Activated naive CD4-positive, alpha-beta T cell treated with anti-CD3 and anti-CD28 coated beads, Interleukin-2, amount 10 ng/mL, durations not matched to agents 7 days and 5 days (primary cell): Measurements from ENCODE around the gene OCA2.
"Not testable (repeated sequence)": the region's sequence is repeated elsewhere in the genome, so short reads cannot be mapped to it uniquely, and the experiment has no call there.

ENCODE experiments used
- CTCF ChIA-PET: fragments of 350-600 bp; sonication (Branson Sonifier 250); formaldehyde crosslinking; loops from one replicate; lab custom pipeline; 2021; ENCODE audit warnings: antibody characterized with exemption; lab: Charles Lee
- DNase-seq: peaks from one replicate; pipeline ENCODE4 v3.0.0-alpha.2; 2020
- H3K27ac Mint-ChIP-seq: one replicate; pipeline ENCODE4 v1.8.0; 2021; ENCODE audit warnings: mild to moderate bottlenecking, moderate library complexity, mixed read lengths
- H3K27me3 Mint-ChIP-seq: one replicate; pipeline ENCODE4 v1.8.0; 2021; ENCODE audit warnings: mild to moderate bottlenecking, mixed read lengths
- H3K36me3 Mint-ChIP-seq: one replicate; pipeline ENCODE4 v1.8.0; 2021; ENCODE audit warnings: mixed read lengths
- H3K4me1 Mint-ChIP-seq: one replicate; pipeline ENCODE4 v1.8.0; 2021; ENCODE audit warnings: mixed read lengths
- H3K4me3 Mint-ChIP-seq: one replicate; pipeline ENCODE4 v1.8.0; 2021; ENCODE audit warnings: mild to moderate bottlenecking, moderate library complexity, mixed read lengths
- H3K9me3 Mint-ChIP-seq: one replicate; pipeline ENCODE4 v1.8.0; 2021; ENCODE audit warnings: mixed read lengths

OCA2 gene

DNA sequence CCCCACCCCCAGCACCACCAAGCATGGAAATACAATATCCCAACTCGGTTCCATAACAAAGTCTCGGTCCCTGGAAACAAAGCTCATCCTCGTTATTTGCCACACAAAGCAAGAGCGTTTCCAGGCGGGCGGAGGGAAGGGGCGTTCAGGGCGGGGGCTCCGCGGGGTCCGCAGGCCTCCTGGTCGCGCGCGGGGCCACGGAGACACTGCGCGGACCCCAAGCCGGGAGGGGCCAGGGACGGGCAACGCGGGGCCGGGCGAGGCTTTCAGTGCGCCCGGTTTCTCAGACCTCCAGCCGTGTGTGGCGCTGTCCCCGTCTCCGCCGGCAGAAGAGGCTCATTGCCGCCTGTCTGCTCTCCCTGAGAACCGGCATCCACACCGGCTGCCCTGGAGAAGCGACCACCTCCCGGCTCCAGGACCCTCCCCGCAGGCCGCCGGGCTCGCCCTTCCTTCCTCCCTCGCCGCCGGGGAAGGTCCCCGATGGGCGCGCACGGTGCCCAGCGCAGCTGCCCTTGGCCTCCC, 329.0 kb downstream of the OCA2 start:
- no peak overlapping the region for H3K27ac Mint-ChIP-seq
- H3K4me3 Mint-ChIP-seq: no peak overlapping the region
- H3K4me1 Mint-ChIP-seq: no peaks in the 10 kb centered on the region
- CTCF ChIA-PET: no interaction called here
- H3K36me3 Mint-ChIP-seq: no peaks in the 10 kb centered on the region
- peaks cover 29% of the 10 kb centered on the region for H3K9me3 Mint-ChIP-seq
- DNase-seq: no peak
- H3K27me3 Mint-ChIP-seq: no peaks in the 10 kb centered on the region

DNA sequence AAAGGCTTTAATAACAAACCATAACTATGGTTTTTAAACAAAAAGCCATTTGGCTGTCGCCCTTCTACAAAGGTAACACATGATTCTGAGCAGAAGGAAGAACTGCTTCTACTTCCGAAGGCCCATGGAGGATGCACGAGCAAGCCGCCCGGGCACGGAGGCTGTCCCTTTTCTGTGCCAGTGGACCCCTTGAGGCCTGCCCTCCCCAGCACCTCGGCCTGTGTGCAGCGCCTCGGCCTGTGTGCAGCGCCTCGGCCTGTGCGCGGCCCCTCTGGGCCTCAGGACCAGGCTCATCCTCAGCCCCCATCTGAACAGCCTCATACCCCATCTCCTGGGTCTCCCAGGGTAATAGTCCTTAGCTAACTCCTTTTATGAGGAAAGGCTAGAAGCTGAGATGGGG, 329.5 kb downstream of the OCA2 start:
- Mint-ChIP-seq H3K4me3 (no peak overlapping the region), H3K9me3 (peaks cover 27% of the 10 kb centered on the region), H3K27me3 (no peaks in the 10 kb centered on the region), H3K27ac (no peak overlapping the region), H3K36me3 (no peaks in the 10 kb centered on the region), H3K4me1 (no peaks in the 10 kb centered on the region)
- CTCF ChIA-PET: no interaction called here
- DNase-seq: no peak

DNA sequence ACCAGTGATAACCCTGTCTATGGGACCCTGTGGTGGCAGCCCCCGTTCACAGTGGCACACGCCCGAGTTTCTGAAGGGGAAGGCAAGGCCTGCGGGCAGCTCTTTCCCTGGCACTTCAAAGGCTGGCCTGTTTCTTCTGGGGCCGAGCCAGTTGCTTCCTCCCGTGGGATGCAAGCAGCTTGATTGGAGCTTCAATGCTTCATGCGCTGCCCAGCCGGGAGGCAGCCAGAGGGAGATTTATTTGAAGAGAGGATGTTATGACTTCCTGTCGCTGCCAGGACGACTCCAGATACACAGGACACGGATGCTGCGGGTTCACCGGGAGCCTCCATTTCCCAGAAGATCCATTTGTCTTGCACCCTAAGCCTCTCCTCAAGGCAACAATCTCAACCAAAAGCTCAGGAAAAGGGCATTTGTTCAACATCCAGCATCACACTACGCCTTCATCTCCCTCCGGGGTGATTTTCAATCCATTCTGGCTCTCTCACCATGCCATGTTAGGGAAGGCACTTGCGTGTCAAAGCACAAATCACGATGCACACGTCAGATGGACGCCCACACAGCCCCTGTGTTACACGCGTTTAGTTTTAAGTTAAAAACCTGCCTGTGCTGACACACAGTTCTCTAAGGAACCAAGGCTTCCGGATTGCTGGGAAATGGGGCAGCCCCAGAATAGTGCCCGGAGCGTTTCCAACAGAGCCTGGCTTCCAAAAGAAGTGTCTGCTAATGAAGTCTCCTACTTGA, 330.2 kb downstream of the OCA2 start:
- peaks cover 27% of the 10 kb centered on the region for H3K9me3 Mint-ChIP-seq
- H3K4me1 Mint-ChIP-seq: no peaks in the 10 kb centered on the region
- no peak overlapping the region for H3K4me3 Mint-ChIP-seq
- no peaks in the 10 kb centered on the region for H3K27me3 Mint-ChIP-seq
- no peak overlapping the region for H3K27ac Mint-ChIP-seq
- H3K36me3 Mint-ChIP-seq: no peaks in the 10 kb centered on the region
- DNase-seq: no peak
- CTCF ChIA-PET: no interaction called here

DNA sequence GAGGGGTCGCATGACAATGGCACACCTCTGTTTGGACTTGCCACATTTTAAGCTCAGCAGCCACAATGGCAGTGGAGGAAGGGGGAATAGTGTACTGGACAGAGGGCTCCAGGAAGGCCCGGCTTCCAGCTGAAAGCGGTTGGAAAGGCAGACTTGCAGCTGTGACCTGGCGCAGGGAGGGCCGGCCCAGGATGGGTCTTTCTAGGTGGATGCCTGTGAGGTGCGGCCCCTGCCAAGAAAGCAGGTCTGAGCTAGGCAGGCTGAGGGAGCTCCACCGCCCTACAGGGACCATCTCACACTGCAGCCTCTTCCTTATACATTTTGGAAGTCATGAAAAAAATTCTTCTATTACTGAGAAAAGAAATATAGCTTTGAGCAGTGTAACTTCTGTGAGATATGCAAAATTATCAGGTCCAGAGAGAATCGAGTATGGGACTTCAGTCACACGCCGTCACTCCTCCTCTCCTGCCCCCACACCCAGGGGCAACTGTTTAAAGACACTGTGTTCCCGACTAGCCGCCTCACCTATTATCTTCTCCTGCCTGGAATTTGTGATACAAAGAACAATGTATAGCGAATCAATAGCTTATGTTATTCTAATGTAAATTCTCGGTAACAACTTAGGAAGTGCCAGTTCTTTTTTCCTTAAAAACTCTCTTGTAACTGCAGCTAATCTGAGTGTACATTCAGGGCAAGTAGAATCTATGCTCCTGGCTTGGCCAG, 331.0 kb downstream of the OCA2 start:
- H3K9me3 Mint-ChIP-seq: peaks cover 27% of the 10 kb centered on the region
- no peaks in the 10 kb centered on the region for H3K27me3 Mint-ChIP-seq
- H3K4me3 Mint-ChIP-seq: no peak overlapping the region

DNA sequence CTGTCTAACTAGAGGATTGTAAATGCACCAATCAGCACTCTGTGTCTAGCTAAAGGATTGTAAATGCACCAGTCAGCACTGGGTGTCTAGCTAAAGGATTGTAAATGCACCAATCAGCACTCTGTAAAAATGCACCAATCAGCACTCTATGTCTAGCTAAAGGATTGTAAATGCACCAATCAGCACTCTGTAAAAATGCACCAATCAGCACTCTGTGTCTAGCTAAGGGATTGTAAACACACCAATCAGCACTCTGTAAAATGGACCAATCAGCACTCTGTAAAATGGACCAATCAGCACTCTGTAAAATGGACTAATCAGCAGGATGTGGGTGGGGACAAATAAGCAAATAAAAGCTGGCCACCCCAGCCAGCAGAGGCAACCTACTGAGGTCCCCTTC, 331.7 kb downstream of the OCA2 start:
- H3K27me3 Mint-ChIP-seq, H3K36me3 Mint-ChIP-seq, H3K27ac Mint-ChIP-seq, DNase-seq, H3K4me3 Mint-ChIP-seq, H3K4me1 Mint-ChIP-seq, CTCF ChIA-PET: not testable (repeated sequence)
- H3K9me3 Mint-ChIP-seq: peaks cover 27% of the 10 kb centered on the region

More for the DNA sequence above, 331.0 kb downstream of the OCA2 start:
- DNase-seq: no peak
- Mint-ChIP-seq H3K4me1 (no peaks in the 10 kb centered on the region), H3K36me3 (no peaks in the 10 kb centered on the region), H3K27ac (no peak overlapping the region)
- CTCF ChIA-PET: no interaction called here

DNA sequence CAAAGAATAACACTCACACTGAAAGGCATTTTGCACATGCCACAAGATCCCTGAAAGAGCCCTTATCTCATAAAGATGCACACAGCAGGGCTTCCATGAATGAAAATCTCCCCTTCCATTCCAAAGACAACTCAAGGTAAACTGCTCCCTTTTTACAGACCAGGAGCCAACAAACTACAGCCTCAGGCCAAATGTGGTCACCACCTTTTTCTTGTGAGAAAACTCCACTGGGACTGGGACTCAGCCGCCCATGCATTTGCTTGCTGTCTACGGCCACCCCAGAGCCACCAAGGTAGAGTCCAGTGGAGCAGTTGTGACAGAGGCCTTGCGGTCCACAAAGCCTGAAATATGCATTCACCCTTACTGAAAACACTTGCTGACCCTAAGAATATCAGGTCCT, 334.8 kb downstream of the OCA2 start:
- Mint-ChIP-seq H3K36me3 (no peaks in the 10 kb centered on the region), H3K9me3 (peaks cover 17% of the 10 kb centered on the region), H3K4me3 (no peak overlapping the region), H3K4me1 (no peaks in the 10 kb centered on the region), H3K27me3 (no peaks in the 10 kb centered on the region), H3K27ac (no peak overlapping the region)
- CTCF ChIA-PET: no interaction called here
- DNase-seq: no peak

DNA sequence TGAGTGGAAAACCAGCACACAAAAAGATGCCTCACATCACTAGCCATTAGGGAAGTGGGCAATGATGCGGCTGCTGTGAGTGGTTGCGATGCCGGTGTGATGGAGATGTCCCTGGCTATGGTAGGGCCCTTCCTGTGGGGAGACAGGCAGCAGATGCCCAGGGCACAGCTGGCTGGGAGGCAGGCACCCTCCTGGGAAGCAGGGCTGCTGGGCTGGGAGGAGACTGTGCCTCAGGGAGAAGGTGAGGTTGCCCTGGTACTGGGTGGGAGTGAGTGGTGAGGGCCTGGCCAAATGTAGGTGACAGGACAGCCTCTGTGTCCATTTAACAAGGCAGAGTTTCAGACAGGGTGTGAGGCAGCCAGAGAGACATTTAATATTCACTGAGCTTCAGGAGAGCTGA, 335.6 kb downstream of the OCA2 start:
- H3K36me3 Mint-ChIP-seq: no peaks in the 10 kb centered on the region
- H3K4me1 Mint-ChIP-seq: no peaks in the 10 kb centered on the region
- H3K4me3 Mint-ChIP-seq: no peak overlapping the region
- H3K9me3 Mint-ChIP-seq: peaks cover 11% of the 10 kb centered on the region
- no peaks in the 10 kb centered on the region for H3K27me3 Mint-ChIP-seq
- CTCF ChIA-PET: no interaction called here
- no peak overlapping the region for H3K27ac Mint-ChIP-seq
- DNase-seq: no peak

DNA sequence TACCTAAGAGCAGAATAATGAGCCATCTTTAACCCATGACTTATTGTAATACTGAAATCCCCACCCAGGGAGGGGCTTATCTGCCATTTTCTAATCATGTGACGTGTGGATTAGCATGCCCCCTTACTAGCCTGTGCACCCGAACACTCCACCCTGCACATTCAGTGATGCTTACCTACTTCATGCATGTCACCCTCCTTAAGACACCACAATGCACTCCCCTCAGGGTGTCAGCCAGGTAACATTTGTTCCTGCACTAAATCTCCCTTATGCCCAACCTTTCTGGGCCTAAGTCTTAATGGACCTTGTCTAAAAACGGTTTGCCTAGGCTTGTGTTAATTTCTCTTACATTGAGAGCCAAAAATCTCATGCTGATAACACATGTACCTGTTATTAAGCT, 336.6 kb downstream of the OCA2 start:
- peaks cover 8% of the 10 kb centered on the region for H3K9me3 Mint-ChIP-seq
- no peak for DNase-seq
- no peaks in the 10 kb centered on the region for H3K36me3 Mint-ChIP-seq
- H3K27me3 Mint-ChIP-seq: no peaks in the 10 kb centered on the region
- H3K4me1 Mint-ChIP-seq: no peaks in the 10 kb centered on the region
- H3K27ac Mint-ChIP-seq: no peak overlapping the region
- no peak overlapping the region for H3K4me3 Mint-ChIP-seq
- CTCF ChIA-PET: no interaction called here

DNA sequence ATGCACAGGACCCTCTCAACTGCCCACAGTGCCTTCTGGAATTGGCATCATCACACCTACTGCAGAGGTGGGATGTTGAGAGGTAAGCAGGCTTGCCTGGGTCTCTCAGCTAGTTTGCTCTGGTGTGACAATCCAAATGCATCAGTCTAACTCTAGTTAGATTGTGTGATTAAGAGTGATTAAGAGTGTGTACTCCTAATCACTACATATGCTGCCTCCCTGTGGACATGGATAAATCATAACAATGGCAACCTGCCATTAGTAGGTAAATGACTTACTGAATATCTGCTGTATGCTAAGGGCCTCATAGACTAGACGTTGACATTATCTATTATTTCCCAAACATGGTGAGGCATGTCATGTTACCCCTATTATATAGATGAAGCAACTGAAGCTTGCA, 342.1 kb downstream of the OCA2 start:
- Mint-ChIP-seq H3K27ac (no peak overlapping the region), H3K36me3 (no peaks in the 10 kb centered on the region), H3K27me3 (no peaks in the 10 kb centered on the region), H3K9me3 (peaks cover 2% of the 10 kb centered on the region), H3K4me3 (no peak overlapping the region), H3K4me1 (no peaks in the 10 kb centered on the region)
- CTCF ChIA-PET: no interaction called here
- no peak for DNase-seq

DNA sequence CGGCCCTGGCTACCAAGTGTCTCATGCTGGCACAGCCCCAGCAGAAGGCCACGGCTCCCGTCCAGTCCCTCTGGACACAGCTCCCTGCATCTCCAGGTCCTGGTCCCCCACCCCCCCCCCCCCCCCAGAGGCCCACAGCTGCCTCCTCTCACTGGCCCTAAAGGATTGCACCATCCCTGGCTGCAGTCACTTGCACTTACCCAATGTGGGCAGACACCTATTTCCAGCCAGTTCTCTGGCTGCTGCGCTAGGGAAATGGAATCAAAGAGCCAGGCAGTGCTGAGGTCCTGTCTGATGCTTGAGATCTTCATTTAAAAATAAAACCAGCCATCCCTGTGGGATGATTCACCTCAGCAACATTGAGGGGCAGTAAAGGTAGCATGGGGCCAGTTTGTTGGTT, 346.4 kb downstream of the OCA2 start:
- CTCF ChIA-PET: no interaction called here
- Mint-ChIP-seq H3K27ac (no peak overlapping the region), H3K27me3 (no peaks in the 10 kb centered on the region), H3K4me3 (no peak overlapping the region), H3K9me3 (peaks cover 2% of the 10 kb centered on the region), H3K4me1 (no peaks in the 10 kb centered on the region), H3K36me3 (no peaks in the 10 kb centered on the region)
- DNase-seq: no peak

DNA sequence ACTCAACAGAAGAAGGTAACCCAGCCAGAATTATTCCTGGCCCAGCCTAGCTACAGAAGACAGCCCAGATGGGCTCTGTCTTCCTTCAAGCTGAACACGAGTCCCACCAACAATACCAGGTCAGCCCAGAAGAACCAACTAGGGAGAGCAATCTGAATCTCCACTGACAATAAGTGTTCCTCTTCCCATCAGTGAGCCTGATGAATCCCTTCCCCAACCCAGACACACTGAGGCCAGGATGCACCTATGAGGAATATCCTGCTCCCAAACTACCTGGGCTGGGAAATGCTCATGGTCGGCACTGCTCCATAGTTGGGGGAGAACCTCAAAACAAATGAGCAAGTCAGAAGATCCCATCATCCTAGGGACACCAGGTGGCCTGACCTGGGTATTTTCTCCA, 351.1 kb downstream of the OCA2 start:
- H3K4me3 Mint-ChIP-seq: no peak overlapping the region
- no peaks in the 10 kb centered on the region for H3K27me3 Mint-ChIP-seq
- CTCF ChIA-PET: no interaction called here

DNA sequence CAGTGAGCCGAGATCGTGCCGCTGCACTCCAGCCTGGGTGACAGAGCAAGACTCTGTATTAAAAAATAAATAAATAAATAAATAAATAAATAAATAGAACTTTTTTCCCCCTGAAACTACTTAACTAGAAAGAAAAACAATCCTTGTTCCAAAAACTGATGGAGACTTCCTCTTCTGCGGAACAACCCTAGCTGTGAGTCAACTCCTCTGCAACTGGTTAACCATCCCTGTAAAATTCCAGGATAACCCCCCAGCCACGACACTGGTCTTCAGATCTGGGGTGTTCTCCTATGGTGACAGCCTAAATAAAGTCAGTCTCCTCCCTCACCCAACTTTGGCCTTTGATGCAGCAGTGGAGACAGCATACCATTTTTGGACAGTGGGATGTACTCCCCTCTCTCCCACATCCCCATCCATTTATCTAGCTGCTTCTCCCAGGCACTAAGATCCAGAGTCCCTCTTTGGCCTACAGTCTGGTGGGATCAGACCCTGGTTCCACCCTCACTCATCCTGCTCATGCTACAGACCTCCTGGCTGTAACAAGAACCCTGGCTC, 352.6 kb downstream of the OCA2 start:
- Mint-ChIP-seq H3K9me3 (peaks cover 5% of the 10 kb centered on the region), H3K27me3 (no peaks in the 10 kb centered on the region), H3K36me3 (no peaks in the 10 kb centered on the region), H3K27ac (no peak overlapping the region), H3K4me3 (no peak overlapping the region), H3K4me1 (no peaks in the 10 kb centered on the region)
- no peak for DNase-seq
- CTCF ChIA-PET: no interaction called here

More for the DNA sequence above, 351.1 kb downstream of the OCA2 start:
- Mint-ChIP-seq H3K4me1 (no peaks in the 10 kb centered on the region), H3K9me3 (peaks cover 2% of the 10 kb centered on the region), H3K36me3 (no peaks in the 10 kb centered on the region), H3K27ac (no peak overlapping the region)
- no peak for DNase-seq

DNA sequence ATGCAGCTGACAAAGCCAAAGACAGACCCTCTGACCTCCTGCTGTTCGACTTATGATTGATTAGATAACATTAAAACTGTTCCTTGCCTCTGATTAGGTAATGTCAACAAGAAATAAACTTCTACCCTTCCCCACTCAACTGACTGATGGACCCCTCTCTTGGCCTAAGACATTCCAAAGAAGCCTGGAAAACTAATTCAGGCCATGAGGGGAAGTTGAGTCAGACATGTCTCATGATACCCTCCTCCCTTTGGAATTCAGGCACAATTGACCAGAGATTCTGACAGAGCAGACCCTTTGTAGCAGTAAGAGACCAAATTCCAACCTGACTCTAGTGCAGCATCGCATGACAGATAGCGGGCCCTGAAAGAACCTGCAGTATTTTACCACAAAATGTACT, 354.5 kb downstream of the OCA2 start:
- H3K27ac Mint-ChIP-seq: no peak overlapping the region
- no peaks in the 10 kb centered on the region for H3K4me1 Mint-ChIP-seq
- CTCF ChIA-PET: no interaction called here
- peaks cover 13% of the 10 kb centered on the region for H3K9me3 Mint-ChIP-seq
- DNase-seq: no peak
- no peaks in the 10 kb centered on the region for H3K27me3 Mint-ChIP-seq
- H3K4me3 Mint-ChIP-seq: no peak overlapping the region
- no peaks in the 10 kb centered on the region for H3K36me3 Mint-ChIP-seq

DNA sequence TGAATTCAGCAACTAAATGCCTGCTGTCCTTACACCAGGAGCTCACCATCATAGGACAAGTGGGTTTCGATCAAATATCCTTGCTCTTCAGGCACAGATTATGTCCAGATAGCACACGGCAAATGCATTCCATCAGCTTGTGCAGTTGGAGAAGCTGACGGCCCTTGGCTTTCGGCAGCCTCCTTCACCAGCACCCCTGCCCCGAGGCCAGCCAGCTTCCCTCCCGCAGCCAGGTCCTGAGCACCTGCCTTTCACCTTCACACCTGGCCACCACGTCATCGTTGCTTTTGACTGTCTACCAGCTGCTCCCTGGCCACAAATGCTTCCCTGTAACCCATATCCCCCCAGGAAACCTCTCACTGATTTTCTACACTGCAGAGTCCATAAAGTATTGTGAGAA, 355.5 kb downstream of the OCA2 start:
- CTCF ChIA-PET: no interaction called here
- Mint-ChIP-seq H3K9me3 (peaks cover 13% of the 10 kb centered on the region), H3K27me3 (no peaks in the 10 kb centered on the region), H3K4me3 (no peak overlapping the region), H3K4me1 (no peaks in the 10 kb centered on the region), H3K36me3 (no peaks in the 10 kb centered on the region), H3K27ac (no peak overlapping the region)
- no peak for DNase-seq
